KOPT-K1 (cell line): ENCODE measurements around the gene BET1.
"Not testable (repeated sequence)": the region's sequence is repeated elsewhere in the genome, so short reads cannot be mapped to it uniquely, and the experiment has no call there.

ENCODE experiments used
- H3K27ac ChIP-seq: fragments of 200-600 bp; sonication (generic); 2 replicates; pipeline ENCODE4 v1.5.1; 2016; ENCODE audit warnings: antibody characterized with exemption, mild to moderate bottlenecking, low read depth, low read length; ENCODE audit not compliant: poor library complexity, severe bottlenecking
- H3K36me3 ChIP-seq: fragments of 200-600 bp; sonication (generic); 2 replicates; pipeline ENCODE4 v1.5.1; 2017; ENCODE audit warnings: antibody characterized with exemption, mild to moderate bottlenecking, low read length, moderate library complexity; ENCODE audit not compliant: insufficient read depth
- H3K9me3 ChIP-seq: fragments of 200-600 bp; sonication (generic); 2 replicates; pipeline ENCODE4 v1.5.1; 2017; ENCODE audit warnings: antibody characterized with exemption, low read length, mild to moderate bottlenecking; ENCODE audit not compliant: insufficient read depth, poor library complexity, severe bottlenecking

BET1 gene

GRCh38 chr7:94030634-94031033 is 26.5 kb upstream of the BET1 start:
- H3K9me3 ChIP-seq = no peaks in the 10 kb centered on the region
- H3K36me3 ChIP-seq = no peaks in the 10 kb centered on the region
- H3K27ac ChIP-seq = no peak overlapping the region

DNA sequence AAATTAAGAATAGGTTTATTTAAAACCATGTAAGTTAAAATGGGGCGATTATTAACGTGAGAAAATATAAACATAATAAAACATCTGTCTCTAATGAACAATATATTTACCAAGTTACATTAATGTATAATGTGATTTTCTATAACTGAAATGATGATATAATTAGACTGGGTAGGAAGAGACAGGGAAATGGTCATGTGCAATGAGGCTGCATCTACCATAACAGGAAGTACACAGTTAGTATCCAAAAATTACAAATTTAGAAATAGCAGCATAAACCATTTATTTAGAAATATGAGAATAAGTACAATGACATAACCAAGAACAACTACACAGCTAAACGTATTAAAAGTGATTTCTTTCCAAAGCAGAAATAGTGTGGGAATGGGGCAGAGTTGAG is 25.8 kb upstream of the BET1 start:
- Histone ChIP-seq H3K9me3 (no peaks in the 10 kb centered on the region), H3K27ac (no peak overlapping the region)

GRCh38 chr7:94028768-94029167 is 24.6 kb upstream of the BET1 start:
- no peaks in the 10 kb centered on the region for H3K36me3 ChIP-seq
- H3K27ac ChIP-seq = no peak overlapping the region
- H3K9me3 ChIP-seq = no peaks in the 10 kb centered on the region

More for the DNA sequence above, 25.8 kb upstream of the BET1 start:
- no peaks in the 10 kb centered on the region for H3K36me3 ChIP-seq

GRCh38 chr7:94026619-94027018 is 22.5 kb upstream of the BET1 start:
- H3K36me3 ChIP-seq, H3K27ac ChIP-seq, H3K9me3 ChIP-seq: not testable (repeated sequence)

DNA sequence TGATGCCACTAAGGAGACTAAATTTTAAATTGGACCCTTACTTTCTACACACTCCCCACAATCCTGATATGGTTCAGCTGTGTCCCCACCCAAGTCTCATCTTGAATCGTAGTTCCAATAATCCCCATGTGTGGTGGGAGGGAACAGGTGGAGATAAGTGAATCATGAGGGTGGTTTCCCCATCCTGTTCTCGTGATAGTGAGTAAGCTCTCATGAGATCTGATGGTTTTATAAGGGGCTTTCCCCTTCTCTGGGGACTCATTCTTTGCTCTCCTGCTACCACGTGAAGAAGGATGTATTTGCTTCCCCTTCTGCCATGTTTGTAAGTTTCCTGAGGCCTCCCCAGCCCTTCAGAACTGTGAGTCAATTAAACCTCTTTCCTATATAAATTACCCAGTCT is 18.4 kb upstream of the BET1 start:
- H3K36me3 ChIP-seq = no peaks in the 10 kb centered on the region
- H3K27ac ChIP-seq = no peak overlapping the region
- no peaks in the 10 kb centered on the region for H3K9me3 ChIP-seq

DNA sequence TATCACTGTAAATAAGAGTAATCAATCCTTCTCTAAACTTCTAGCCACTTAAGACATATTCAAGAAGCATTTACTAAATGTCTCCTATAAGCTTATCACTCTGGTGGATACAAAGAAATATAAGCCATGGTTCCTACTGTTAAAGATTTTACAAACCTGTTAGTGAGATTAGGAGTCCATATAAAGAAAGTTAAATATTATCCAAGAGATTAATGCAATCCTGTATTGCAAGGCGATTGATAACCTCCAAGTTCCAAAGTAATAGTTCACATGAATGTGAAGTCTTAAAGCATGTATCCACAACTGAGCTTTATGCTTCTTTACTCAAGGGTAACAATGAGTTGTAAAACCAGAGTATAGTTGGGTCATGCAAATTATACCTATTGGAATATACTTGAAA is 12.6 kb upstream of the BET1 start:
- Histone ChIP-seq H3K36me3 (no peaks in the 10 kb centered on the region), H3K27ac (no peak overlapping the region), H3K9me3 (no peaks in the 10 kb centered on the region)

DNA sequence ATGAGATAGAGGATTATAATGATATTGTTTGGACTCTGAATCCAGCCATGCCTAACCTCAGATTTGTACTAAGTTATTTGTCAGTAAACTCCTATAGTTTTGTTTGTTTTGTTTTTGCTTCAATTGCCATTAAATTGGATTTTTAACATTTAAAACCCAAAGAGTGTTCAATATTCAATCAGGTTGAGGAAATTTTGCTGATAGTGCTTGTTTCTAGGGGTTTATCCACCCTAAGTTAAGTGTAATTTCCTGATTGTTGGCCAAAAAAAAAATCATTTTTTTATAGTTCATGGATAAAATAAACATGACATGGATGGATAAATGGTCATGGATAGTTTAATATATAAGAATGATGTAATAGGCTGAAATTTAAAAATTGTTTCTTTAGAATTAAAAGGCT is 11.4 kb upstream of the BET1 start:
- Histone ChIP-seq H3K9me3 (no peaks in the 10 kb centered on the region), H3K27ac (no peak overlapping the region), H3K36me3 (no peaks in the 10 kb centered on the region)

- H3K9me3 ChIP-seq = no peaks in the 10 kb centered on the region
- no peak overlapping the region for H3K27ac ChIP-seq
- no peaks in the 10 kb centered on the region for H3K36me3 ChIP-seq
Measured at GRCh38 chr7:94012746-94013145, 8.6 kb upstream of the BET1 start.

DNA sequence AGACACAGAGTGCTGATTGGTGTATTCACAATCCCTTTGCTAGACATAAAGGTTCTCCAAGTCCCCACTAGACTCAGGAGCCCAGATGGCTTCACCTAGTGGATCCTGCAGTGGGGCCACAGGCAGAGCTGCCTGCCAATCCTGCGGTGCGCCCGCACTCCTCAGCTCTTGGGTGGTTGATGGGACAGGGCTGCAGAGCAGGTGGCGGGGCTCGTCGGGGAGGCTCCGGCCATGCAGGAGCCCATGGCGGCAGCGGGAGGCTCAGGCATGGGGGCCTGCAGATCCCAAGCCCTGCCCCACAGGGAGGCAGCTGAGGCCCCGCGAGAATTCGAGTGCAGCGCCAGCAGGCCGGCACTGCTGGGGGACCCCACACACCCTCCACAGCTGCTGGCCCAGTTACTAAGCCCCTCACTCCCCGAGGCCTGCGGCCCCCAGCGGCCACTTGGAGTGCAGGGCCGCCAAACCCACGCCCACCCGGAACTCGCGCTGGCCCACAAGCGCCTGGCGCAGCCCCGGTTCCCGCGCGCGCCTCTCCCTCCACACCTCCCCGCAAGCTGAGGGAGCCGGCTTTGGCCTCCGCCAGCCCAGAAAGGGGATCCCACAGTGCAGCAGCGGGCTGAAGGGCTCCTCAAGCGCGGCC is 7.7 kb upstream of the BET1 start:
- Histone ChIP-seq H3K9me3 (peaks cover 4% of the 10 kb centered on the region), H3K36me3 (no peaks in the 10 kb centered on the region), H3K27ac (no peak overlapping the region)

DNA sequence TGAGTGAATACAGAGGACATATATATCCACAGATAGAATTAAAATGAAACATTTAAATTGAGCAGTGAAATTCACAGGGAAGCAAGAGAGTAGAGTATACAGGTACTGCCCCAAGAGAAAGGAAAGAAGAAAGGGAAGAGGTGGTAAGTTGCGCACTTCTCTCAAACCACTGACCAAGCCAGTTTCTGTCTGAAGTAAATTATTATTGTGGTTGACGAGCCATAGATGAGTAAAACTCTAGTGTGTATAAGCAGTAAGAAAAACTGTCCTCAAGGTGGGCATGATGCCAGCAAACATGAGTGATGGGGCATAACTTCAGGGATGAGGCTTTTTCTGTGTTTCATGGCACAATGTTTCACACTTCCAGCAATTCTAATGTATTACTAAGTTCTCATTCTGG is 4.4 kb upstream of the BET1 start:
- no peaks in the 10 kb centered on the region for H3K36me3 ChIP-seq

DNA sequence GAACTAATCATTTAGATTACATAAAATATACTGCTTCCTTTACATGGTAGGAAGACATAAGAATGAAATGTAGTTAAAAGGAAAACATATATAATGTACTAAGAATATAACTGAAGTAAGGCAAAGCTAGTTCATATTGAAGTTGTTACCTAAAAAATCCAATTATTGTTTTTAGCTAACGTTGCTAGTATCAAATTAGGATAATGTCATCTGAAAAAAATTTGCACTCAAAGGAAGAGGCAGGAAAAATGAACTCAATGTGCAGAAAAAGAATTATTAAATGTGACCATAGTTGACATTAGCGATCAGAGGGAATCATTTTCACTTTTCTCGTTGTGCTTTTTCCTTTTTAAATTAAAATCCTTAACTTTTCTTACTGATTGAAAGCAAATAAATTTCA is 1.6 kb upstream of the BET1 start:
- H3K27ac ChIP-seq = no peak overlapping the region
- H3K9me3 ChIP-seq = peaks cover 4% of the 10 kb centered on the region
- no peaks in the 10 kb centered on the region for H3K36me3 ChIP-seq

More for the DNA sequence above, 4.4 kb upstream of the BET1 start:
- Histone ChIP-seq H3K27ac (no peak overlapping the region), H3K9me3 (peaks cover 4% of the 10 kb centered on the region)

DNA sequence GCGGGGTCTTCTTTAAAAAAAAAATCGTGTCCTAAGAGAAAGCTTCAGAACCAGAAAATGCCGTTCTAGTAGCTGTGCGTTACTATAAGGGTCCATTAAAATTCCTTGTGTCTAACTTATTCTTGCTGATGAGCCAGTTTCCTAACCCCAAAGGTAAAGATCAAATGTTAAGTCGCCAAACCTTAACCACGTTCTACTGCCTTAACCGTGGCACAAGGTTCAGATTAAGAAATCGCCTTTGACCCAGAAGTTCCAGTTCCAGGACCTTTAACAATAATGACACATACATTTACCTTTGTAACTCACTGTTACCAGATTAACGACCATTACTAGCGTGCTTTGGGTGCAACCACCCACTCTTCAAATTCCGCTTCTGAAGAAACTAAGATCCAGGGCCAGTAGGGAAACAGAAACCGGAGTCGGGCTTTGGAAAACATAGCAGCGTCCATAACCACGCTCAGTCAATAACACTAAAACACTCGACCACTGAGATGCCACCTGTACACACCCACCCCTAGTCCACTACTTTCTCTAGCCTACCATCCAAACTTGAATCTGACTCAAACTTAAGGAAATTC is 620 bp downstream of the BET1 start:
- Histone ChIP-seq H3K27ac (peak overlapping the region; percentile 58), H3K9me3 (peaks cover 4% of the 10 kb centered on the region), H3K36me3 (no peaks in the 10 kb centered on the region)

DNA sequence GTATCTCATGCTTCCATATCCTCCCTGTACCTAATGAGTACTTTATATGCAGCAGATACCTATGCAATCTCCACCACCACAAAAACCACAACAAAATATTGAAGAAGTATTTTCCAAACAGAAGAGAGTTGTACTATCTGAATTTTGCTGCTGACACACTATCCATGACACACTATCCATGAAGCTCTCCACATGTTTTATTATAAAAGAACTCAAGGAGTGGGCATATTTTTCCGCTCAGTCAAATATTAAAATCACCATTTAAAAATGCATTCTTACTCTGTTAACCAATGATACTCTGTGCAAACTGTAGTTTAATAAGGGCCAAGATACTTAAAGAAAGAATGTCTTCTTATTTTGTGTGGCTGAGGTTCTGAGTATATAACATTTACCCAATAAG is 2.8 kb downstream of the BET1 start:
- Histone ChIP-seq H3K36me3 (peaks cover 6% of the 10 kb centered on the region; the same call in 1 of the 2 replicates), H3K9me3 (no peaks in the 10 kb centered on the region), H3K27ac (no peak overlapping the region)

- Histone ChIP-seq H3K27ac (no peak overlapping the region), H3K9me3 (no peaks in the 10 kb centered on the region), H3K36me3 (peaks cover 28% of the 10 kb centered on the region)
Measured at GRCh38 chr7:93997868-93998267, 6.3 kb downstream of the BET1 start.

DNA sequence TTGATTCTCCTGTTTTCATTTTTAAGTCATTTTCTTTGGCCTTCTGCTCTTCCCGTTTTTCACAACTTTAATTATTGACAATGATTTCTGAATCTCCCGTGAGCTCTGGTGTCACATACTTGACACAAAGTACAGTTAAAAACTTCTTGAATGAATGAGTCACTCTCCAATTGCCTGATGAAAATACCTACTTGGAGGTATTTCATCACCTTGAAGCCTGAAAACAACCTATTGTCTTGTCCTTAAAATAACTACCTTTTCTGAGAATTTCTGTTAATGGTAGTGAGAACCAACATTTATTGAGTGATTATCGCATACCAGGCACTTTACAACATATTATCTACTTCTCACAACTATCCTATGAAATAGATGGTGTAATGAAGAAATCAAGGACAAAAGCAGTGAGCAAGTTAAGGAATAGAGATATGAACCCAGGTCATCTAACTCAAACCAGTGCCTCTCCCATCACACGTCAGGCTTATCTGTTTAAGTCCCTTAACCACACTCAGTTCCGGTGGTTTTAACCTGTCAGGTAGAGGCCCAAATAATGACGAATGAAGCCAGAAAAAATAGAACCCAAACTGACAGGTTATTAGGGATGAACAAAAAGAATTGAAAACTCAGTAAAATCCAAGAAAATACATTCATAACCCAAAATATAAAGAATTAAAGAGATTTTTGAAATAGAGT is 11.6 kb downstream of the BET1 start:
- Histone ChIP-seq H3K9me3 (no peaks in the 10 kb centered on the region), H3K27ac (no peak overlapping the region), H3K36me3 (peaks cover 29% of the 10 kb centered on the region)

DNA sequence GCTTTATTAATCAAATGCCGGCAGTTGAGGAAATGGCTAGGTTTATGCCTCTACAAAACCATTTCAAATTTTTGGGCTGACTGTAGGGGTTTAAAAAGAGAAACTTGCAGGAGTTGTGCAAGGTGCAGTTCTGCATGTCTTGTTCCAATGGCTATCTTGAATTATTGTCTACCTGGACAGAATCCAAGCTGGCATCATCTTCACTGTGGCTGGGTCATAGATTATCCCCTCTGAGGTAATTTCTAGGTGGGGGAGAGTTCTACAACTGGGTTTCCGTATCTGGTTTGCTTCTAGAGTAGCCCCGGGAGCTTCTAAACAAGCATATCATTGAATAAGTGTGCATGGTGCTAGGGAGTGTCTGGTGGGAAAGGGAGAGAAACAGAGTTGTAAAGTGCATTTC is 16.9 kb downstream of the BET1 start:
- Histone ChIP-seq H3K36me3 (0 out of 2 replicates have a peak, but pooled peaks cover under 1% of the 10 kb centered on the region), H3K9me3 (no peaks in the 10 kb centered on the region)

More for the DNA sequence above, 16.9 kb downstream of the BET1 start:
- H3K27ac ChIP-seq = no peak overlapping the region
